Type B pancreatic cell (in vitro differentiated cells): ENCODE data around the gene CPSF4L. TPM values are rescaled to one million over a fixed set of nuclear protein-coding genes. Genes with fewer than 3 reads are reported as not detected.

Source experiments
- DNase-seq: peaks from one replicate; pipeline ENCODE4 v3.0.0; 2021; ENCODE audit warnings: mixed read lengths; ENCODE audit not compliant: unreplicated experiment; ENCODE audit errors: extremely low spot score
- H3K27ac Mint-ChIP-seq: 2 replicates; pipeline ENCODE4 v1.8.0; 2021; ENCODE audit warnings: mild to moderate bottlenecking, mixed read lengths
- H3K27me3 Mint-ChIP-seq: 2 replicates; pipeline ENCODE4 v1.8.0; 2021; ENCODE audit warnings: mixed read lengths
- H3K36me3 Mint-ChIP-seq: 2 replicates; pipeline ENCODE4 v1.8.0; 2021; ENCODE audit warnings: mixed read lengths
- H3K4me1 Mint-ChIP-seq: one replicate; pipeline ENCODE4 v1.8.0; 2021; ENCODE audit warnings: mixed read lengths; ENCODE audit not compliant: unreplicated experiment
- H3K4me3 Mint-ChIP-seq: 2 replicates; pipeline ENCODE4 v1.8.0; 2021; ENCODE audit warnings: mild to moderate bottlenecking, mixed read lengths
- H3K9me3 Mint-ChIP-seq: 2 replicates; pipeline ENCODE4 v1.8.0; 2021; ENCODE audit warnings: mixed read lengths
- total RNA-seq: library from RNA; stranded (reverse); gene quantifications from 2 replicates; pipeline ENCODE4 v1.2.1, GENCODE V29; 2021; ENCODE audit warnings: low replicate concordance
- TF ChIP-seq, protein P1 (sequence below): fragments of 200-600 bp; sonication (generic); conservative IDR thresholded peaks from 2 replicates; pipeline ENCODE4 v1.5.0; 2021; ENCODE audit warnings: antibody characterized with exemption, mild to moderate bottlenecking

CPSF4L gene
- total RNA-seq, 1 donor from 2014 or later = not detected

DNA sequence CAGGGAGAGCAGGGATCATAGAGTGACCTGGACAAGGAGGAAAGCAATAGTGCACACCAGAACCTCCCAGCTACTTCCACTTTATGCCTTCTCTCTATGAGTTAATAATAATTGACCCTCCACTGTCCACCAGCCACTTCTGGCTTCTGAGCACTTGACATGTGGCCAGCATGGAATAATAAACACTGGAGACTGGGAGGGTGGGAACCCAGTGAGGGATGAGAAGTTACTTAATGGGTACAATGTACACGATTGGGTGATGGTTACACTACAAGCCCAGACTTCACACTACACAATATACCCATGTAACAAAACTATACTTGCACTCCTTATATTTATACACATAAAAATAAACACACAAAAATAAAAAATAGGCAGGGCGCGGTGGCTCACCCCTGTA lies 38.7 kb upstream of the CPSF4L start:
- TF ChIP-seq, protein P1, sequence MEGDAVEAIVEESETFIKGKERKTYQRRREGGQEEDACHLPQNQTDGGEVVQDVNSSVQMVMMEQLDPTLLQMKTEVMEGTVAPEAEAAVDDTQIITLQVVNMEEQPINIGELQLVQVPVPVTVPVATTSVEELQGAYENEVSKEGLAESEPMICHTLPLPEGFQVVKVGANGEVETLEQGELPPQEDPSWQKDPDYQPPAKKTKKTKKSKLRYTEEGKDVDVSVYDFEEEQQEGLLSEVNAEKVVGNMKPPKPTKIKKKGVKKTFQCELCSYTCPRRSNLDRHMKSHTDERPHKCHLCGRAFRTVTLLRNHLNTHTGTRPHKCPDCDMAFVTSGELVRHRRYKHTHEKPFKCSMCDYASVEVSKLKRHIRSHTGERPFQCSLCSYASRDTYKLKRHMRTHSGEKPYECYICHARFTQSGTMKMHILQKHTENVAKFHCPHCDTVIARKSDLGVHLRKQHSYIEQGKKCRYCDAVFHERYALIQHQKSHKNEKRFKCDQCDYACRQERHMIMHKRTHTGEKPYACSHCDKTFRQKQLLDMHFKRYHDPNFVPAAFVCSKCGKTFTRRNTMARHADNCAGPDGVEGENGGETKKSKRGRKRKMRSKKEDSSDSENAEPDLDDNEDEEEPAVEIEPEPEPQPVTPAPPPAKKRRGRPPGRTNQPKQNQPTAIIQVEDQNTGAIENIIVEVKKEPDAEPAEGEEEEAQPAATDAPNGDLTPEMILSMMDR = no peak
- peaks cover 4% of the 10 kb centered on the region for H3K9me3 Mint-ChIP-seq
- no peak for DNase-seq
- peaks cover 14% of the 10 kb centered on the region for H3K36me3 Mint-ChIP-seq
- H3K4me3 Mint-ChIP-seq = no peak overlapping the region
- H3K4me1 Mint-ChIP-seq = peaks cover 50% of the 10 kb centered on the region
- no peaks in the 10 kb centered on the region for H3K27me3 Mint-ChIP-seq
- peak overlapping the region; percentile 35 for H3K27ac Mint-ChIP-seq

GRCh38 chr17:73297934-73298861 lies 36.5 kb upstream of the CPSF4L start:
- TF ChIP-seq, protein P1 = no peak
- H3K4me1 Mint-ChIP-seq = peaks cover 36% of the 10 kb centered on the region
- no peaks in the 10 kb centered on the region for H3K27me3 Mint-ChIP-seq
- peak overlapping the region; percentile 45 for H3K4me3 Mint-ChIP-seq
- no peaks in the 10 kb centered on the region for H3K9me3 Mint-ChIP-seq
- no peak overlapping the region for H3K27ac Mint-ChIP-seq
- peaks cover 9% of the 10 kb centered on the region for H3K36me3 Mint-ChIP-seq
- no peak for DNase-seq

DNA sequence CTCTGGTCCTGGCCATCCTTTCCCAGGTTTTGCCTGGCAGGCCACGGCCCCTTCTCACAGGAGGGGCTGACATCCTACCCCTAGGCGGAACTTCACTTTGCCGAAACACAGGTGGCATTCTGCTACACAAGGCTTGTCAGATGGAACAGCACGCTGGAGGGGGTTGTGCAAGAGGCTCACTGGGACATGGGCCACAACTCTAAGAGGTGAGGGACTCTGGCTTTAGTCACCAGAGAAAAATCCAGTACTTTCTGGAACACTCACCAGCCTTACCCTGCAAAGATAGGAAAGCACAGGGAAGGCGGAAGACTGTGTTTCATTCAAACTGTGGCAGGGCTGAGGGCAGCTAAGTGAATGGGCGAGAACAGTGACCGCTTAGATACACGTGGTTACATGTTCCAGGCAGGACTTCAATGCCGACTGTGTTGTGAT lies 31.8 kb upstream of the CPSF4L start:
- H3K27ac Mint-ChIP-seq = peak overlapping the region; percentile 36
- TF ChIP-seq, protein P1 = no peak
- peaks cover 44% of the 10 kb centered on the region for H3K4me1 Mint-ChIP-seq
- no peaks in the 10 kb centered on the region for H3K27me3 Mint-ChIP-seq
- H3K36me3 Mint-ChIP-seq = peaks cover 10% of the 10 kb centered on the region
- DNase-seq = no peak
- H3K9me3 Mint-ChIP-seq = no peaks in the 10 kb centered on the region
- no peak overlapping the region for H3K4me3 Mint-ChIP-seq

GRCh38 chr17:73293031-73293430 lies 31.4 kb upstream of the CPSF4L start:
- H3K27me3 Mint-ChIP-seq = no peaks in the 10 kb centered on the region
- H3K9me3 Mint-ChIP-seq = no peaks in the 10 kb centered on the region
- H3K27ac Mint-ChIP-seq = peak overlapping the region; percentile 36
- H3K36me3 Mint-ChIP-seq = peaks cover 5% of the 10 kb centered on the region
- TF ChIP-seq, protein P1 = no peak
- DNase-seq = no peak
- peaks cover 39% of the 10 kb centered on the region for H3K4me1 Mint-ChIP-seq
- no peak overlapping the region for H3K4me3 Mint-ChIP-seq

DNA sequence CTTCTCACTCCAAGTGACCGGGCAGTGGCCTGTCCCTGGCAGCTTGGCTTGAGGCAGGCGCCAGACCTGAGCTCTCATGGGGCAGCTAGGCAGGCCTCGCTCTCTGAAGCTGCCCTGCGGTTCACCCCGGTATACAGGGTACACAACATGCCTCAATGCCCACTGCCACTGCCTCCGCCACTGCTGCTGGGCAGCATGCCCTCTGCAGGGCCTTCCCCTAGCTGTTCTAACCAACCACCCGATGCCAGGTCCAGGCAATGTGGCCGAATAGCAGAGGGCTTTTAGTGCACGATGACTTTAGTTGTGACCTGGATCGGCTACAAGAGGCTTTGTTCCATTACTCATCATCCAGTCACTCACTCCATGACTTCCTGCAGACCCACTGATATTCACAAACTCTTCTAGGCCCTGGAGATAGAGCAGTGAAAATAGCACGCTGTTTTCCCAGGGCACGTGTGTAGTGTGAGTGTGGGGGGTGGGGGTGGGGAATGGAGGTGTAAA lies 30.4 kb upstream of the CPSF4L start:
- Mint-ChIP-seq H3K36me3 (peaks cover 3% of the 10 kb centered on the region), H3K4me3 (no peak overlapping the region), H3K4me1 (peaks cover 46% of the 10 kb centered on the region), H3K9me3 (no peaks in the 10 kb centered on the region), H3K27ac (no peak overlapping the region), H3K27me3 (no peaks in the 10 kb centered on the region)
- TF ChIP-seq, protein P1 = no peak
- no peak for DNase-seq
